Measurements from ENCODE around the gene RPTOR. TPM values are rescaled to one million over a fixed set of nuclear protein-coding genes. Genes with fewer than 3 reads are reported as not detected.
A peak's percentile ranks its signal among the peaks of the same experiment; 100 is the strongest.

RPTOR gene
- total RNA-seq, 1 donor, result 27.9 TPM

DNA sequence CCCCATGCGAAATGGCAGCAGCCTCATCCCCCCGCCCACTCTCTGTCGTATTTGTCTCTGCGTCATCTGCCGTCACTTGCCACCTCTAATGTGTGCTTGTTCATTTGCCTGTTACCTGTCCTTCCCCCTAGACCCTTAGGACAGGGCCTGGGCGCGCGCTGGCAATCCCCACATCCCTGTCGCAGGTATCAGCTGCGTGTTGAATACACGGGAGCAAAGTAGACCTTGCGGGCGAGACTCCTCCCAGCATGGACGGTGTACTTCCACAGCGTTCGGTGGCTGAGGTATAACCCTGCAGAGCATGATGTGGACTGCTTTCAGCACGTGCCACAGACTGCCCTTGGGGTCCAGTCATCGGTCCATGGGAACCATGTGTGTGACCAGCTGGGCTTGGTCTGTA, 276.9 kb downstream of the RPTOR start:
- H3K36me3 ChIP-seq (ENCODE audit: insufficient read depth, low read length), result peaks cover 15% of the 10 kb centered on the region
- peaks cover 4% of the 10 kb centered on the region for H3K79me2 ChIP-seq (ENCODE audit: insufficient read depth, low read length)
- no peak for DNase-seq (ENCODE audit: insufficient read length, low spot score, missing footprints)
- H3K4me3 ChIP-seq (ENCODE audit: insufficient read depth, low read length), result no peak overlapping the region
- no peak overlapping the region for H2AFZ ChIP-seq (ENCODE audit: low read length)
- H3K9me3 ChIP-seq (ENCODE audit: low read depth, low read length), result no peaks in the 10 kb centered on the region
- H3K27me3 ChIP-seq (ENCODE audit: insufficient read depth, low read length), result no peaks in the 10 kb centered on the region
- TF ChIP-seq, protein P1, sequence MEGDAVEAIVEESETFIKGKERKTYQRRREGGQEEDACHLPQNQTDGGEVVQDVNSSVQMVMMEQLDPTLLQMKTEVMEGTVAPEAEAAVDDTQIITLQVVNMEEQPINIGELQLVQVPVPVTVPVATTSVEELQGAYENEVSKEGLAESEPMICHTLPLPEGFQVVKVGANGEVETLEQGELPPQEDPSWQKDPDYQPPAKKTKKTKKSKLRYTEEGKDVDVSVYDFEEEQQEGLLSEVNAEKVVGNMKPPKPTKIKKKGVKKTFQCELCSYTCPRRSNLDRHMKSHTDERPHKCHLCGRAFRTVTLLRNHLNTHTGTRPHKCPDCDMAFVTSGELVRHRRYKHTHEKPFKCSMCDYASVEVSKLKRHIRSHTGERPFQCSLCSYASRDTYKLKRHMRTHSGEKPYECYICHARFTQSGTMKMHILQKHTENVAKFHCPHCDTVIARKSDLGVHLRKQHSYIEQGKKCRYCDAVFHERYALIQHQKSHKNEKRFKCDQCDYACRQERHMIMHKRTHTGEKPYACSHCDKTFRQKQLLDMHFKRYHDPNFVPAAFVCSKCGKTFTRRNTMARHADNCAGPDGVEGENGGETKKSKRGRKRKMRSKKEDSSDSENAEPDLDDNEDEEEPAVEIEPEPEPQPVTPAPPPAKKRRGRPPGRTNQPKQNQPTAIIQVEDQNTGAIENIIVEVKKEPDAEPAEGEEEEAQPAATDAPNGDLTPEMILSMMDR (IDR thresholded peaks at IDR 0.05; ENCODE audit: extremely low read depth, low read depth, low read length), result no peak
- H3K4me1 ChIP-seq (ENCODE audit: insufficient read depth, low read length), result peaks cover 2% of the 10 kb centered on the region
- no peaks in the 10 kb centered on the region for H4K20me1 ChIP-seq (ENCODE audit: insufficient read depth, low read length)
- no peak overlapping the region for H3K27ac ChIP-seq (ENCODE audit: low read depth, low read length)
- no peak overlapping the region for H3K4me2 ChIP-seq (ENCODE audit: insufficient read depth, low read length)

DNA sequence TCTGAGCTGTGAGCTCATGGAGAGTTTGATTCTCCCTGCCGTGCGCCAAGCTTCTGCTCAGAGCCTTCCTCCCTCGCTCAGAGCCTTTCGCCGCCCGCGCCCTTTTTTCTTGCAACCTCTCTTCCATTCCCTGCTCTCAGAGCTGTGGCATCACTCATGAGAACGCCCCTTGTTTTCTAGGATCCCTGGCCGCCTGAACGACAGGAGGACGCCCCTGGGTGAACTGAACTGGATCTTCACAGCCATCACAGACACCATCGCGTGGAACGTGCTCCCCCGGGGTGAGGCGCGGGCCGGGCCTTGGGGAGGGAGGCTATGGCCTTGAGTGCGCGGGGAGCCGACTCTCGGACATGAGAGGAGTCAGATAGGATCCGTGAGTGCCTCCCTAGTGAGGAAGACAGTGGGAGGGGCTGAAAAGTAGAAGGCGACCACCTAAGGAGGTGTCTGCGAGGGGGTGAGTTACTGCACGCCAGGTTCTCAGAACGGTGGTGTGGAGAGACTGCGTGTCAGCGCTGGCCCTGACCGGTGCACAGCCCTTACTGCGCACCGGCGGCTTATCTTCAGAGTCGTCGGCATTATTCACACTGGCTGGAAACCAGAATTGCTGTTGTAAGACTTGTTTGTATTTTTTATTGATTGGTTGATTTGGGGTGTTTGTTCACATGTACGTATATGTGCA, 277.5 kb downstream of the RPTOR start:
- TF ChIP-seq, protein P1 (IDR thresholded peaks at IDR 0.05; ENCODE audit: extremely low read depth, low read depth, low read length), result no peak
- no peak overlapping the region for H3K4me2 ChIP-seq (ENCODE audit: insufficient read depth, low read length)
- peaks cover 4% of the 10 kb centered on the region for H3K79me2 ChIP-seq (ENCODE audit: insufficient read depth, low read length)
- H2AFZ ChIP-seq (ENCODE audit: low read length), result no peak overlapping the region
- no peak overlapping the region for H3K4me3 ChIP-seq (ENCODE audit: insufficient read depth, low read length)
- H3K27me3 ChIP-seq (ENCODE audit: insufficient read depth, low read length), result no peaks in the 10 kb centered on the region
- peak overlapping the region; percentile 40 for H3K27ac ChIP-seq (ENCODE audit: low read depth, low read length)
- DNase-seq (ENCODE audit: insufficient read length, low spot score, missing footprints), result no peak
- peaks cover 15% of the 10 kb centered on the region for H3K36me3 ChIP-seq (ENCODE audit: insufficient read depth, low read length)
- peaks cover 7% of the 10 kb centered on the region for H3K4me1 ChIP-seq (ENCODE audit: insufficient read depth, low read length)
- no peaks in the 10 kb centered on the region for H4K20me1 ChIP-seq (ENCODE audit: insufficient read depth, low read length)
- H3K9me3 ChIP-seq (ENCODE audit: low read depth, low read length), result no peaks in the 10 kb centered on the region

DNA sequence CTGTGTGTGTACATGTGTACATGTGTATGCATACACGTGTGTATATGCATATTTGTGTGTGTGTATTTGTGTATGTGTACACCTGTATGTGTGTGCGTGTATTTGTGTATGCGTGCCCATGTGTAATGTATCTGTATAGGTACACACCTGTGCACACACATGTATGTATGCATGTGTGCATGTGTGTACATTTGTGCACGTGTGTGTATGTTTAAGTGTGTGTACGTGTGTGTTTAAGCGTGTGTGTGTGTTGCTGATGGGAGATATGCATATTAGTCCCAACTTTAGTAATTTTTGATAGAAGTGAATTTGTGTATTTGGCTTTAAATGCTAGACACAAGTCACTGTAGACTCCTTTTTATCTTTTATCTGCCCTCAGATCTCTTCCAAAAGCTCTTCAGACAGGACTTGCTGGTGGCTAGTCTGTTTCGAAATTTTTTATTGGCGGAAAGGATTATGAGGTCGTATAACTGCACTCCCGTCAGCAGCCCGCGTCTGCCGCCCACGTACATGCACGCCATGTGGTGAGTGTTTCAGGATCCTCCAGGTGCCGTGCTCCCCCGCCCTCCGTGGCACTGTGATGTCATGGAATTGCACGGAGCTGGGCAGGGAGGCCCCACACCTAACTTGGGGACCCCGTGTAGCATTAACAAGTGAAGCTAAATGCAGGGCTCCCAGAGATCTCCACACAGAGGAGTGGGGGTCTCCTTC, 278.2 kb downstream of the RPTOR start:
- no peak for DNase-seq (ENCODE audit: insufficient read length, low spot score, missing footprints)
- H3K4me1 ChIP-seq (ENCODE audit: insufficient read depth, low read length), result peaks cover 14% of the 10 kb centered on the region
- H3K27me3 ChIP-seq (ENCODE audit: insufficient read depth, low read length), result no peaks in the 10 kb centered on the region
- H3K79me2 ChIP-seq (ENCODE audit: insufficient read depth, low read length), result peaks cover 6% of the 10 kb centered on the region
- peak overlapping the region; percentile 40 for H3K27ac ChIP-seq (ENCODE audit: low read depth, low read length)
- H2AFZ ChIP-seq (ENCODE audit: low read length), result no peak overlapping the region
- TF ChIP-seq, protein P1 (IDR thresholded peaks at IDR 0.05; ENCODE audit: extremely low read depth, low read depth, low read length), result no peak
- no peaks in the 10 kb centered on the region for H4K20me1 ChIP-seq (ENCODE audit: insufficient read depth, low read length)
- peaks cover 19% of the 10 kb centered on the region for H3K36me3 ChIP-seq (ENCODE audit: insufficient read depth, low read length)
- H3K4me3 ChIP-seq (ENCODE audit: insufficient read depth, low read length), result no peak overlapping the region
- no peak overlapping the region for H3K4me2 ChIP-seq (ENCODE audit: insufficient read depth, low read length)
- H3K9me3 ChIP-seq (ENCODE audit: low read depth, low read length), result no peaks in the 10 kb centered on the region
